Measurements from ENCODE around the gene NKD1.

Gene NKD1

DNA sequence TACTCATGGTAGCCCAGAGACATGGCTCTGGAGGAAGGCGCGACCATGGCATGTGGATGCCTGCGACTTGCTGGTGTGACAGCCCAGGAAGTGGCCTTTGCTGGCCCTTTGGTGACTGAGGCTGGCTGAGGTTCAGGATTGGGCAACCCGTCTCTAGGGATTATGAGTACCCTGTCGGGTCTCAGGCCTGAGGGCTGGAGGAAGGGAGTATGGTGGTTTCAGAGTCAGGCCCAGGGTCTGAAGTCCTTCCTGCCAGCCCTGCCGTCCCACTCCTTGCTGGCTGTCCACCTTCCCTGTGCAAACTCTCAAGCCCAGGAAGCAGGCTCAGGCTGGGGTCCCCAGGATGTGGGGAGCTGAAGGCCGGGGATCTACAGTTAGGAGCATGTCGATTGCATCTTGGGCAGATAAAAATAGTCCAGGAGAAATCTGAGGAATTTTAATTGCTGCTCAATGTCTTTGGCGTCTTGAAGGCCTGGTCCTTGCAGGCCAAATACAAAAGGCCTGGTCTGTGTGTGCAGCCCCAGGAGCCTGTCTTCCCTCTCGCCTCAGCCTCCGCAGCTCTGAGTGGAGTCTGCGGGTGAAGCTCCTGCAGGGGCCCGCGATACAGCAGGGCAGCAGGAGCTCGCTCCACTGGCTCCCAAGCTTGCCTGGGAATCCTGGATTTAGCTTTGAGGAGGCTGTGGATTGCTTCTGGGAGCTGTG is 52.5 kb downstream of the NKD1 start:
- no peak for DNase-seq (ENCODE audit: low read depth in 2 of 2)

- DNase-seq (ENCODE audit: low read depth in 2 of 2), result no peak
Observed at GRCh38 chr16:50601341-50601740, 53.1 kb downstream of the NKD1 start.

GRCh38 chr16:50602126-50602525 is 53.9 kb downstream of the NKD1 start:
- DNase-seq (ENCODE audit: low read depth in 2 of 2), result no peak

- DNase-seq (ENCODE audit: low read depth in 2 of 2), result no peak
Observed at GRCh38 chr16:50602531-50603205, 54.5 kb downstream of the NKD1 start.

DNA sequence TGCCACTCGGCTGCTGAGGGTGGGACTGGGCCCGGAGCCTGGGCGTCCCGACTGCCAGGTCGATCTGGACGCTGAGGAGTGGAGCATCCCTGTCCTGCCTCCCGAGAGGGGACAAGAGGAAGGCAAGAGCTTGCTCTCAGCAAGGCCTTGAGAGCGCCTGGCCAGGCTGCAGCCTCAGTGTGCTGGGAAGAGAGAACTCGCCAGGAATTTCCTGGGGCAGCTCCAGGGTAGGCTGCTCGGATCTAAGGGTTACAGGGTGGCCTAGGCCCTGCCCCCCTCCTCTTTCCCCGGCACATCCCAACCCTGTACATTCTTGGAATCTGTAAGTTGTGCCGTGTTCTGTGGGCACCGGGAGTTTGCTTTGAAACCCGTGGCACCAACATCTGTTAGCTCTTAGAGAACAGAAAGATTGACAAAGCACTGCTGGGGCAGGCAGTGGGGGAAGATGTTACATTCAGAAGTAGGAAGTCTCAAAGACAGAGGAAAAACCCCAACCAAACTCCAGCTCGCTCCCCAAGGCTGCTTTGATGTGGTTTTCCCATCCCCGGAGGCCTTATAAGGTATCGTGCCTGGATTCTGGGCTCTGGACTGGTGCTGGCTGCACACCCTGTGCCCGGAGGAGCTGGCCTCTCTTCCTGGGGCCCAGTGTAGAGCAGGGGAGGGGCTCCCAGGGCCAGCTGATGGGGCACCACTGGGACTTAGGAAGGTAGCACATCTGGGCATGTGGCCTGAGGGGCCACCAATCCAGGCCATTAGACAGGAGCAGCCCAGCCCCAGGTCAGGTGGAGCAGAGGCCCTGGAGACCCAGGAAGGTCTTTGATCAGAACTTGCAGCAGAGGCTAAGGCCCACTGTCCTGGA is 55.2 kb downstream of the NKD1 start:
- no peak for DNase-seq (ENCODE audit: low read depth in 2 of 2)

- DNase-seq (ENCODE audit: low read depth in 2 of 2), result no peak
Observed at GRCh38 chr16:50604065-50604418, 55.8 kb downstream of the NKD1 start.

DNA sequence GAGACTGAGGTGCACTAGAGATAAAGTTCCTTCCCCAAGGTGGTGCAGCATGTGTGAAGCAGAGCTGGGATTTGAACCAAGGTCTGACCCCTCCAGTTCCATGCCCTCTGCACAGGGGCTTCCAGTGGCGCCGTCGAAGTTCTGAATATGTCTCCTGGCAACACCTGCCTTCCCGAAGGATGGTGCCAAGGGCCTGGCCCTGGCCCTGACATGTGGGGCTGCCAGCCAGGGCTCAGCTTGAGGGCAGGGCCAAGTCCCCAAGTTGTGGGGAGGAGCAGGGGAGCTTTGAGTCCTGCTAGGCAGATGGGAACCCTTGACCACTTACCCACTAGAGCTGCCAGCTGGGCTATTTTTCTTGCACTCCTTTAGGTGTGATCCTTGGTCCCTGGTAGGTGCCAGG is 56.4 kb downstream of the NKD1 start:
- DNase-seq (ENCODE audit: low read depth in 2 of 2), result no peak

DNA sequence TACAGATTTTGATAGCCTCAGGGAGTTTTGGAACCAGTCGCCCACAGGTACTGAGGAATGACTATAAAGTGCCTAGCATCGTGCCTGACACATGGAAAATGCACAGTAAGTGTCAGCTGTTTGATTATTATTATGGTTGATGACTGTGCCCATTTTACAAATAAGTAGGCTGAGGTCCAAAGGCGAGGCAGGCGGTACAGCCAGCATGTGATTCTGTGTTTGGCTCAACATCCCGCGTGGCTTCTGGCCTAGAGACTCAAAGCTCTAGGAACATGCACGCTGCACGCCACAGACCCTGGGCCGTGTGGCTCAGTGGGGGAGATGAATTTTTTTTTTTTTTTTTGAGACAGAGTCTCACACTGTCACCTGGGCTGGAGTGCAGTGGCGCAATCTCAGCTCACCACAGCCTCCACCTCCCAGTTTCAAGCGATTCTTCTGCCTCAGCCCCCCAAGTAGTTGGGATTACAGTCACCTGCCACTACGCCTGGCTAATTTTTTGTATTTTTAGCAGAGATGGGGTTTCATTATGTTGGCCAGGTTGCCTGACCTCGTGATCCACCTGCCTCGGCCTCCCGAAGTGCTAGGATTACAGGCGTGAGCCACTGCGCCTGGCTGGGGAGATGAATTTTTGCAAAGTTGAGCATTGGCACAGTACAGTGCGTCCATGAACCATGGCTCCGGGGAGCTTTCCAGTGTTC is 57.7 kb downstream of the NKD1 start:
- DNase-seq (ENCODE audit: low read depth in 2 of 2), result no peak

- DNase-seq (ENCODE audit: low read depth in 2 of 2), result no peak
Observed at GRCh38 chr16:50606431-50607050, 58.3 kb downstream of the NKD1 start.

- DNase-seq (ENCODE audit: low read depth in 2 of 2), result no peak
Observed at GRCh38 chr16:50607051-50607431, 58.8 kb downstream of the NKD1 start.

DNA sequence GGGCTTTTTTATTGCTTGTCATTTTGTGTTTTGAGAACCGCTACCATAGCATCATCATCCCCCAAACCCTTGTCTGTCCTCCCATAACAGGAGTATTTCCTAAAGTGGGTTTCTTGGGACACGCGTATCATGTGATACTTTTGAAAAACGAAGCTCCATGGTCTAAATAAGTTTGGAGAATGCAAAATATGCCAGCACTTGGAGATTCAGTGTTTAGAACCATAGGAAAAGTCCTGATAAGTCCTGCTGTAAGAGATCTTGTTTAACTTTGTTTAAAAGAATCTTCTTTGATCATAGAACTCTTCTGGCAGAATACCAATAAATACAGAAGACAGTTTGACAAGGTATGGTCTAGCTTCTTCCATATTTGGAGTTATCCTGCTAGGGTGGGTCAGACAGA is 59.3 kb downstream of the NKD1 start:
- no peak for DNase-seq (ENCODE audit: low read depth in 2 of 2)

DNA sequence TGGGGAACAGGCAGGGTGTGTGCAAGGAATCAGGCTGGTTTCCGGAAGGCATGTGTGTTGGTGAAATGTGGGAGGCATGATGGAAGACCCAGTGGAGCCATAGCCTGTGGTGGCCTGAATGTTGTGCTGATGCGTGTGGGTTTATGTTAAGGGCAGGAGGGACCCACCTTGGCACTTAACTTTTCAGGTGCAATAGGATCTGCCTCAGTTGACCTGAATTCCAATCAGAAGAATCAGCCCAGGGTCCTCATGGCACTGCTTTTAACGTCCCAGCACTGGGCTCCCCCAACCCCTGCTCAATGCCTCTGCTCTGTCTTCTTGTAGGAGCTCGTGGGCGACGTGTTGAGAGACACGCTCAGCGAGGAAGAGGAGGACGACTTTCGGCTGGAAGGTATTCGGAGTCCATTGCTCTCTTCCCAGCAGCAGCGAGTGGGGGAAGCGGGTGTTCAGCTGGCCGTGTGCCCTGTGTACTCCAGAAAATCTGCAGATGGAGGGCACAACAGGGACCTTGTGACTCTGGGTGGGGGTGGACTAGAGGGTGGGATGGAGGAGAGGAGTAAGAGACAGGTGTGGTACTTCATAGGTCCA is 59.9 kb downstream of the NKD1 start:
- DNase-seq (ENCODE audit: low read depth in 2 of 2), result no peak

- no peak for DNase-seq (ENCODE audit: low read depth in 2 of 2)
Observed at GRCh38 chr16:50609049-50609448, 60.9 kb downstream of the NKD1 start.

GRCh38 chr16:50609471-50609870 is 61.3 kb downstream of the NKD1 start:
- no peak for DNase-seq (ENCODE audit: low read depth in 2 of 2)

DNA sequence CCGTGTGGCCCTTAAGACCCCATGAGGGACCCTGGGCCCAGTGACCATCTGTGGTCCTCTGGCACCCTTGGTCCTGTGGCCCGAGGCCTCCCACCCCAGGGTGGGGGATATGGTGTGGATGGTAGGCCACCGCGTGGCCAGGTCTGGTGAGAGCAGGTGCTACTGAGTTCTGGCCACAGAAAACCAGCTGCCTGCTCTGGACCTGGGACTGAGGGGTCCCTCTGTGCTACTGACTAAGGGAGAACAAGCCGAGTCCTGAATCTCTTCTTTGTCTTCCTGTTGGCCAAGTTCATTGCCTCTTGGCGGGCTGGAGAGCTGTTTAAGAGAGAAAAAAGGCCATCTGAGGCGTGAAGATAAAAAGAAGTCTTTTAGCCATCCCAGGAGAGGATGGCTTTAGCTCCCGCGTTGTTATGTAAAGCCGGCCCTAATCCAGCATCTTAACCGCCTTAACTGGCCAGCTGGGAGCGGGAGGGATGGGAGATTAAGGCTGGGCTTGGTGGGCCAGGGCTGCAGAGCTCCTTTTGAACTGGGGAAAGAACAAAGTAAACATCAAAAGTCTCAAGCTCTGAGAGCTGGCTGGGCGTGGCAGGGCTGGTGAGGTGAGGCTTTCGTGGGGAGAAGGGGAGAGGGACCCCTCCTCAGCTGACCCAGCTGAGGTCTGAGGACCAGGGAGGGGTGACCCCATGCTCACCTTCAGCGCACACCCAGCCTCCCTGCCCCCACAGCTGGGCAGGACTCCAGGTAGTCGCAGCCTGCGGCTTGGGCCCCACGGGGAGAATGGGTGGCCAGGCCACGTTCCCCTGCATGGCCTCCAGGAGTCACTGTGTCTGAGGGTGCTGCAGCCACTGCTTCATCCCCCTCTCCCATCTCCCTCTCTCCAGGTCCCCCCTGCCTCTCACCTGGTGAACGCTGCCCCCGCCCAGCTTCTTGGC is 62.4 kb downstream of the NKD1 start:
- DNase-seq (ENCODE audit: low read depth in 2 of 2), result no peak

- DNase-seq (ENCODE audit: low read depth in 2 of 2), result no peak
Observed at GRCh38 chr16:50611332-50611934, 63.2 kb downstream of the NKD1 start.

GRCh38 chr16:50611995-50612848 is 64.0 kb downstream of the NKD1 start:
- no peak for DNase-seq (ENCODE audit: low read depth in 2 of 2)

GRCh38 chr16:50612849-50613198 is 64.6 kb downstream of the NKD1 start:
- DNase-seq (ENCODE audit: low read depth in 2 of 2), result no peak

Data from activated CD8-positive, alpha-beta memory T cell treated with anti-CD3 and anti-CD28 coated beads for 4 hours (primary cell).